ENCODE results near the gene KRTAP10-12. TPM values are rescaled to one million over a fixed set of nuclear protein-coding genes. Genes with fewer than 3 reads are reported as not detected.
A peak's percentile ranks its signal among the peaks of the same experiment; 100 is the strongest.

The KRTAP10-12 gene
- total RNA-seq, 1 donor from 2014 or later, result not detected

- H3K4me3 Mint-ChIP-seq, result no peak overlapping the region
- H3K27me3 Mint-ChIP-seq, result peaks cover 86% of the 10 kb centered on the region
- H3K27ac Mint-ChIP-seq, result no peak overlapping the region
- no peaks in the 10 kb centered on the region for H3K36me3 Mint-ChIP-seq
- peaks cover 9% of the 10 kb centered on the region for H3K4me1 Mint-ChIP-seq (ENCODE audit: unreplicated experiment)
- TF ChIP-seq CTCF (conservative IDR thresholded peaks at IDR 0.05), result no peak
- no peaks in the 10 kb centered on the region for H3K9me3 Mint-ChIP-seq
- DNase-seq (ENCODE audit: extremely low spot score, unreplicated experiment), result no peak
These were observed 5.4 kb downstream of the KRTAP10-12 start for GRCh38 chr21:44702111-44702972.

GRCh38 chr21:44702973-44703730 is 6.2 kb downstream of the KRTAP10-12 start:
- no peak for TF ChIP-seq CTCF (conservative IDR thresholded peaks at IDR 0.05)
- Mint-ChIP-seq H3K4me1 (ENCODE audit: unreplicated experiment) (peaks cover 6% of the 10 kb centered on the region), H3K4me3 (no peak overlapping the region), H3K27ac (no peak overlapping the region), H3K27me3 (peaks cover 86% of the 10 kb centered on the region), H3K9me3 (no peaks in the 10 kb centered on the region), H3K36me3 (no peaks in the 10 kb centered on the region)
- DNase-seq (ENCODE audit: extremely low spot score, unreplicated experiment), result no peak

- H3K27ac Mint-ChIP-seq, result no peak overlapping the region
- TF ChIP-seq CTCF (conservative IDR thresholded peaks at IDR 0.05), result no peak
- H3K9me3 Mint-ChIP-seq, result no peaks in the 10 kb centered on the region
- H3K36me3 Mint-ChIP-seq, result no peaks in the 10 kb centered on the region
- H3K27me3 Mint-ChIP-seq, result peaks cover 88% of the 10 kb centered on the region
- no peak overlapping the region for H3K4me3 Mint-ChIP-seq
- DNase-seq (ENCODE audit: extremely low spot score, unreplicated experiment), result no peak
- H3K4me1 Mint-ChIP-seq (ENCODE audit: unreplicated experiment), result peaks cover 4% of the 10 kb centered on the region
These were observed 7.0 kb downstream of the KRTAP10-12 start for GRCh38 chr21:44703731-44704635.

GRCh38 chr21:44704636-44705001 is 7.6 kb downstream of the KRTAP10-12 start:
- Mint-ChIP-seq H3K27ac (no peak overlapping the region), H3K27me3 (peaks cover 90% of the 10 kb centered on the region), H3K36me3 (no peaks in the 10 kb centered on the region), H3K4me1 (ENCODE audit: unreplicated experiment) (peaks cover 4% of the 10 kb centered on the region), H3K9me3 (no peaks in the 10 kb centered on the region), H3K4me3 (no peak overlapping the region)
- TF ChIP-seq CTCF (conservative IDR thresholded peaks at IDR 0.05), result no peak
- no peak for DNase-seq (ENCODE audit: extremely low spot score, unreplicated experiment)

GRCh38 chr21:44706026-44706705 is 9.2 kb downstream of the KRTAP10-12 start:
- Mint-ChIP-seq H3K4me3 (no peak overlapping the region), H3K9me3 (no peaks in the 10 kb centered on the region), H3K27me3 (peaks cover 93% of the 10 kb centered on the region), H3K4me1 (ENCODE audit: unreplicated experiment) (peaks cover 7% of the 10 kb centered on the region), H3K36me3 (no peaks in the 10 kb centered on the region), H3K27ac (no peak overlapping the region)
- no peak for TF ChIP-seq CTCF (conservative IDR thresholded peaks at IDR 0.05)
- DNase-seq (ENCODE audit: extremely low spot score, unreplicated experiment), result peak; percentile 66

Measured in type B pancreatic cell (in vitro differentiated cells).